MM.1S (cell line): ENCODE data around the gene TLX3.

Source experiments
- CTCF ChIP-seq: fragments of 300-600 bp; sonication (generic); IDR thresholded peaks from 2 replicates; pipeline ENCODE4 v1.5.1; 2016; ENCODE audit warnings: antibody characterized with exemption, low read length, mixed read lengths
- EZH2 ChIP-seq: fragments of 300-600 bp; sonication (generic); optimal IDR thresholded peaks from 2 replicates; pipeline ENCODE3; 2017; ENCODE audit warnings: low read depth, mild to moderate bottlenecking, antibody characterized with exemption, low read length, mixed read lengths
- EZH2phosphoT487 ChIP-seq: fragments of 300-600 bp; sonication (generic); IDR thresholded peaks from 2 replicates; pipeline ENCODE4 v1.6.1; 2018; ENCODE audit warnings: antibody characterized with exemption, low read length

GRCh38 chr5:171307789-171308452 is 1.1 kb upstream of the TLX3 start:
- no peak for TF ChIP-seq EZH2
- no peak for TF ChIP-seq EZH2phosphoT487
- no peak for TF ChIP-seq CTCF
